Adrenal gland (tissue), 5 donors: Measurements from ENCODE around the gene ALOX15.

Experiments
- POLR2A ChIP-seq, 2 donors: fragments of 450-650 bp; IDR thresholded peaks; one replicate each; pipeline ENCODE4 v1.6.1; 2017; ENCODE audit warnings: antibody characterized with exemption in 2 of 2, mild to moderate bottlenecking in 2 of 2, moderate library complexity in 1 of 2
- TF ChIP-seq, protein P1 (sequence below), 6 experiments: fragments of 450-650 bp in 4 of 6; fragments of 200-600 bp in 2 of 6; sonication (generic) in 1 of 6; IDR thresholded peaks; 1 replicate in 5 of 6; 2 replicates in 1 of 6; pipeline versions ENCODE4 v1.5.1 to v1.8.0; 2016 to 2021; ENCODE audit warnings: antibody characterized with exemption in 6 of 6, mild to moderate bottlenecking in 2 of 6, moderate library complexity in 1 of 6
- donor health status: DM: no; HTN: no; CAD: no.

DNA sequence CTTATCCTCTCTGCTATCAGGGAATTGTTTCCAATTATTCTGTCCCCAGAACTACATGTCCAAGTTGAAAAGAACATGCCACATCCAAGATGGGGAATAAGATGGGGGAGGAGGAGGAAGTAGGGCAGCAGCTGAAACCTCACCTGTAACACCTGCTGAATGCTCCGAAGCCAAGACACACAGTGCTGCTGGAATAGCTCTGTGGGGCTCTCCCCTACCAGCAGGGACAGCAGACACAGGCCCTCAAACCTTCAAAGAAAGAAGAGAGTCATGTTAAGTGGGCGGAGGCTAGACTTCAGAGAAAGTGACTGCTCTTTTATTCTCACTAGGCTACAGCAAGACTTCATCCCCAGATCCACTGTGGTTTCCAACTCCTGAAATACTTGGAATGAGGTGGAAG lies 49.3 kb upstream of the ALOX15 start:
- TF ChIP-seq, protein P1, sequence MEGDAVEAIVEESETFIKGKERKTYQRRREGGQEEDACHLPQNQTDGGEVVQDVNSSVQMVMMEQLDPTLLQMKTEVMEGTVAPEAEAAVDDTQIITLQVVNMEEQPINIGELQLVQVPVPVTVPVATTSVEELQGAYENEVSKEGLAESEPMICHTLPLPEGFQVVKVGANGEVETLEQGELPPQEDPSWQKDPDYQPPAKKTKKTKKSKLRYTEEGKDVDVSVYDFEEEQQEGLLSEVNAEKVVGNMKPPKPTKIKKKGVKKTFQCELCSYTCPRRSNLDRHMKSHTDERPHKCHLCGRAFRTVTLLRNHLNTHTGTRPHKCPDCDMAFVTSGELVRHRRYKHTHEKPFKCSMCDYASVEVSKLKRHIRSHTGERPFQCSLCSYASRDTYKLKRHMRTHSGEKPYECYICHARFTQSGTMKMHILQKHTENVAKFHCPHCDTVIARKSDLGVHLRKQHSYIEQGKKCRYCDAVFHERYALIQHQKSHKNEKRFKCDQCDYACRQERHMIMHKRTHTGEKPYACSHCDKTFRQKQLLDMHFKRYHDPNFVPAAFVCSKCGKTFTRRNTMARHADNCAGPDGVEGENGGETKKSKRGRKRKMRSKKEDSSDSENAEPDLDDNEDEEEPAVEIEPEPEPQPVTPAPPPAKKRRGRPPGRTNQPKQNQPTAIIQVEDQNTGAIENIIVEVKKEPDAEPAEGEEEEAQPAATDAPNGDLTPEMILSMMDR (IDR thresholded peaks at IDR 0.05): no peak
- TF ChIP-seq POLR2A (IDR thresholded peaks at IDR 0.05): no peak
